GM18502 (cell line): ENCODE measurements around the gene RGS6.

ENCODE experiments used
- ATAC-seq: cut with Tn5 transposase; IDR thresholded peaks from one replicate; pipeline ENCODE4 v1.9.1; 2021; ENCODE audit warnings: mild to moderate bottlenecking; ENCODE audit not compliant: unreplicated experiment, poor library complexity

The RGS6 gene

DNA sequence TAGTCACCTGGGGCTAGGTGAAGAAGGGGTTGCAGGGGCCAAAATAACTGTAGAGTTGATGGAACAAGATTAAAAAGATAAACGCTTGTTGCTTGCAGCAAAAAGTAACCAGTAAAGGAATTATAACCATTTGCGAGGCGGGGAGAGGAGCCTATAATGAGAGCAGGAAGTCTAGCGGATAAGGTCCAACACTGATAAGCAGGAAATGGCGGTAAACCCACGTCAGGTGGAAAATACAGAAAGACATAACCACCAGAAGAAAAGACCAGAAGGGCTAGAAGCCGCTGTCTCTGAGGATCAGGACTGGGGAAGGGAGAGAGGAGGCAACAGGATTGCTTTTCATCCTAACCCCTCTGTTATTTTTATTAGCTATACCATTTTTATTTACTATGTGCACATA lies 658.3 kb downstream of the RGS6 start:
- ATAC-seq: no peak

- ATAC-seq: no peak
These were observed 659.2 kb downstream of the RGS6 start for GRCh38 chr14:72591391-72591790.

- peak; percentile 81 for ATAC-seq
These were observed 662.1 kb downstream of the RGS6 start for GRCh38 chr14:72594099-72594901.

- ATAC-seq: no peak
These were observed 663.1 kb downstream of the RGS6 start for GRCh38 chr14:72595152-72595862.

DNA sequence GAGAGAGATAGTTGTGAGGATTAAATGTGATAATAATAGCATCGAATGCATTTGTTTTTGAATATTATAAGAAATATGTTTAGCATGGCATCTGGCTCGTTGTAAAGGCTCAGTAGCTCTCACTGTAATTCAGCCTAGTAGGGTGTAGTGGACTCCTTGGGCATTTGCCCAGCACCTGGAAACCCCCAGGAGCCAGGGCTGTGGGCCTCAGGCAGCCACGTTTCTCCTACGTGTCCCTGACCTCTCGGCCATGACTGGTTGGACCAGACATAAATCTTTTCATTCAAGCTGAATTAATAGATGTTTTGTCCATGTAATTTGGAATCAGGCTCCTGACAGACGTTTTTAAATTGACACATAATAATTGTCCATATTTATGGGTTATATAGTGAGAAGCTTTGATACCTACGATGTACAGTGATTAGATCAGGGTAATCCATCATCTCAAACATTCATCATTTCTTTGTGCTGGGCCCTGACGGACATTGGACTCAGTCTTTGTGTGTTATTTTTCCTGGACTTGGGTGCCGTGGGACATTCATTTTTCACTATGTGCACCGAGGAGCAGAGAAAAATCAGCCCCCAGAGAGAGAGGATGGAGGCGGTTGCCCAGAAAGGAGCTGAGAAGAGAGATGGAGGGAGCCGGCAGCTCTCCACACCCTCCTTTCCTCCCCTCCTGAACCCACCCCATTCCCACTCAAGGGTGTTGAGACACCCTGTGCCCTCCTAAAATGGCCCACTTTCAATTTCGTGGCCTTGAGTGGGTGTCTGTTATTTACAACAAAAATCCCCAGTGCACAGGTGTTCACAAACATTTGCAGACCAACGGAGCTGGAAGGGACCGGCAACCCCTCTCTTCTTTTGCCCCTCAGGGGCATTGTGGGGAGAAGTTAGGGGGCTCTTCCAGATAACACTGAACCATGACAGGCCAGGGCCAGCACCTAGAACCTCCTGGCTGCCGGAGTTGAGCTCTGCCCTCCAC lies 665.3 kb downstream of the RGS6 start:
- ATAC-seq: no peak

GRCh38 chr14:72598306-72598705 lies 666.1 kb downstream of the RGS6 start:
- ATAC-seq: peak; percentile 47

DNA sequence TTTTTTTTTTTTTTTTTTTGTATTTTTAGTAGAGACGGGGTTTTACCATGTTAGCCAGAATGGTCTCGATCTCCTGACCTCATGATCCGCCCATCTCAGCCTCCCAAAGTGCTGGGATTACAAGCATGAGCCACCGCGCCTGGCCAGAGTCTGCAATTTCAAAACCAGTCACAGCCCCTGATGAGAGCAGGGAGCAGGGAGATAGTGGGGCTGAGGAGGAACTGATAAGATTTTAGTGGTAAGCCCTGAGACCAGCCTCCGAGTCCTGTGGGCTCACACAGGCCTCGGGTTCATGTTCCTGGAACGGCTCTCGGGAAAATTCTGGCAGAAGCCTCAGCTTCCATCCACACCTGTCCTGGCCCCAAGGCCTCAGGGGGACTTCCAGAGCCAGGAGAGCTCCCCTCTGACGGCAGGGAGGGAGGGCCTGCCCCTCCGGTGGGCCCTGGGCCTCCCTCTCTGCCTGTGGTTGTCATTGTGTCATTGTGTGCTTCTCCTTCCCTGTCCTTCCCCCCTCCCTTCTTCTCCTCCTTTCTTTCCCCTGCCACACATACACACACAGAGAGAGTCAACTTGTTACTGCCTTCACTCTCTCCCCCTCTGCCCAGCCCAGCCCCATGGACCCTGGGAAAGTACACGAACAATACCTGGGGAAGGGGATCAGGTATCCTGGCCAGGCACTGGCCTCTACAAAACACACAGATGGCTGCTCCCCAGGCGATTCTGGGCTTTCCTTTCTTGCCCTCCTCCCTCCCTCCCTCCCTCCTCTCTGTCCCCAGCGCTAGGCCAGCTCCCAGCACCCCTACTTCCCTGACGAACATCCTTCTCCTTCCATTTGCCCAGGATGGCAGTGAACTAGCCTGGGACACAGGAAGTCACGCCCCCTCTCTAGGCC lies 667.6 kb downstream of the RGS6 start:
- no peak for ATAC-seq

- no peak for ATAC-seq
These were observed 668.5 kb downstream of the RGS6 start for GRCh38 chr14:72600551-72601330.

DNA sequence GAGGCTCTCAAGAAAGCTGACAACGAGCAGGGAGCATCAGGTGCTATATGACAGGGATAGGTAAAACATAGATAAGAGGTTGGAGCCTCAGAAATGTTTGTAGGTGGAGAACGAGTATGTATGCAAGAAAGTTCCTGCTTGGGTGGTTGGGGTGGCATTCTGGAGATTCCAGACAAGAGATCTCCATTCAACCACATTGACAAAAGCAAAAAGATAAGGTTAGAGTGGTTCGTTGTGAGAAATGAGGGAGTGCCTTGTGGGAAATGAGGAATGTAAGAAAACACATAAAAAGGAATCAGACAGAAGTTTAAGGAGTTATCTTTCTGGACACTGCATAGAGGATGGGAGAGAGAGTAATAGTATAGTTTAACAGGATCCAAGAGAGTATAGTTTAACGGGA lies 671.4 kb downstream of the RGS6 start:
- no peak for ATAC-seq

DNA sequence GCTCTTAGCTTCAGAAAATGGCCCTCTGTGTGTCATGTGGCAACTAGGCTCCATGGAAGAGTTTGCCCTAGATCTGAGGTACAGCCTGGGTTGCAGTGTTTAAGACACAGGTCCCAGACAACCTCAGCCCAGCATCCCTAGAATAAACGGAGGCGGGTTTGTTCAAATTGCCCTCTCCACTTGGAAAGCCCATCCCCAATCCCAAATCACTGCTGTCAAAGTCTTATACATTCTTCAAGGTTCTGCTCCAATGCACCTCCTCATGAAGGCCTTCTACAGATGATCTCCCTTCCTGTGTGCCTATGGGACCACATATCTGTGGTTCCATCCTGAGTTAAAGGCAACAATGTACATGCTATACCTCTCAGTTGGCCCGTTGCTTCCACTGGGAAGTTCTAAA lies 671.9 kb downstream of the RGS6 start:
- ATAC-seq: no peak

- ATAC-seq: no peak
These were observed 673.1 kb downstream of the RGS6 start for GRCh38 chr14:72605096-72605920.

- ATAC-seq: no peak
These were observed 673.6 kb downstream of the RGS6 start for GRCh38 chr14:72605921-72606220.

- no peak for ATAC-seq
These were observed 674.6 kb downstream of the RGS6 start for GRCh38 chr14:72606879-72607278.

GRCh38 chr14:72607386-72608130 lies 675.3 kb downstream of the RGS6 start:
- ATAC-seq: no peak

- no peak for ATAC-seq
These were observed 676.4 kb downstream of the RGS6 start for GRCh38 chr14:72608391-72609204.

GRCh38 chr14:72609205-72609916 lies 677.1 kb downstream of the RGS6 start:
- ATAC-seq: no peak
